Fibroblast of villous mesenchyme (primary cell): ENCODE measurements around the gene EGFL8. TPM values are rescaled to one million over a fixed set of nuclear protein-coding genes. Genes with fewer than 3 reads are reported as not detected.
"Not testable (repeated sequence)": the region's sequence is repeated elsewhere in the genome, so short reads cannot be mapped to it uniquely, and the experiment has no call there.

Experiments used
- DNase-seq: peaks from one replicate; pipeline ENCODE4 v3.0.0-alpha.2; 2010; ENCODE audit warnings: low read depth
- H3K4me3 ChIP-seq: 2 replicates; pipeline ENCODE4 v1.5.1; 2011; ENCODE audit warnings: low read depth, mild to moderate bottlenecking, low read length
- total RNA-seq: library from RNA; depleted of rRNA; stranded (reverse); fragments of >200 nt; gene quantifications from 2 replicates; pipeline ENCODE4 v1.2.3, GENCODE V29; 2012
- TF ChIP-seq, protein P1 (sequence below): IDR thresholded peaks from 2 replicates; pipeline ENCODE4 v1.5.1; 2012; ENCODE audit warnings: low read depth, mild to moderate bottlenecking, low read length; ENCODE audit not compliant: insufficient read depth

Gene EGFL8
- total RNA-seq, 1 donor, result 2.6 TPM

GRCh38 chr6:32192608-32193039 is 28.2 kb downstream of the EGFL8 start, which contains the start of gene GPSM3:
GPSM3 (minus strand) TSS chr6:32192643; CDS start chr6:32192513, 130 bp downstream.
- H3K4me3 ChIP-seq, result peak within 1 kb of the TSS; percentile 48
- TF ChIP-seq, protein P1, sequence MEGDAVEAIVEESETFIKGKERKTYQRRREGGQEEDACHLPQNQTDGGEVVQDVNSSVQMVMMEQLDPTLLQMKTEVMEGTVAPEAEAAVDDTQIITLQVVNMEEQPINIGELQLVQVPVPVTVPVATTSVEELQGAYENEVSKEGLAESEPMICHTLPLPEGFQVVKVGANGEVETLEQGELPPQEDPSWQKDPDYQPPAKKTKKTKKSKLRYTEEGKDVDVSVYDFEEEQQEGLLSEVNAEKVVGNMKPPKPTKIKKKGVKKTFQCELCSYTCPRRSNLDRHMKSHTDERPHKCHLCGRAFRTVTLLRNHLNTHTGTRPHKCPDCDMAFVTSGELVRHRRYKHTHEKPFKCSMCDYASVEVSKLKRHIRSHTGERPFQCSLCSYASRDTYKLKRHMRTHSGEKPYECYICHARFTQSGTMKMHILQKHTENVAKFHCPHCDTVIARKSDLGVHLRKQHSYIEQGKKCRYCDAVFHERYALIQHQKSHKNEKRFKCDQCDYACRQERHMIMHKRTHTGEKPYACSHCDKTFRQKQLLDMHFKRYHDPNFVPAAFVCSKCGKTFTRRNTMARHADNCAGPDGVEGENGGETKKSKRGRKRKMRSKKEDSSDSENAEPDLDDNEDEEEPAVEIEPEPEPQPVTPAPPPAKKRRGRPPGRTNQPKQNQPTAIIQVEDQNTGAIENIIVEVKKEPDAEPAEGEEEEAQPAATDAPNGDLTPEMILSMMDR, result no peak
- DNase-seq, result peak; percentile 63

GRCh38 chr6:32193096-32193495 is 28.7 kb downstream of the EGFL8 start:
- DNase-seq, result not testable (repeated sequence)
- H3K4me3 ChIP-seq, result peak overlapping the region; percentile 48

- TF ChIP-seq, protein P1, result no peak
- no peak for DNase-seq
- H3K4me3 ChIP-seq, result no peak overlapping the region
Observed at GRCh38 chr6:32194388-32194787, 30.0 kb downstream of the EGFL8 start.

GRCh38 chr6:32194825-32195651 is 30.6 kb downstream of the EGFL8 start:
- H3K4me3 ChIP-seq, result peak overlapping the region; percentile 61
- peak; percentile 70 for DNase-seq
- TF ChIP-seq, protein P1, result peak; percentile 59

DNA sequence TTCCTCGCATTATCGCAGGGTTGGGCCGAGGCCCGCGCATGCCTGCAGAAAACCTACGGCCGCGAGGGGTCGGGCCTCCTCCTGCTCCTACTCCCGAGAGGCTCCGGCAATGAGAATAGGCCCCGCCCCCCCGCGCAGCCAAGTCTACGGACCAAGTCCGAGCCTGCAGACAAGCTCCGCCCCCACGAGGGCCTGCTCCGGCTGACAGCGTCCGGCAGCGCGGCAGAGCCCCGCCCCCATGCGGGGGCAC is 31.2 kb downstream of the EGFL8 start:
- TF ChIP-seq, protein P1, result peak; percentile 53
- DNase-seq, result peak; percentile 100
- H3K4me3 ChIP-seq, result peak overlapping the region; percentile 96

DNA sequence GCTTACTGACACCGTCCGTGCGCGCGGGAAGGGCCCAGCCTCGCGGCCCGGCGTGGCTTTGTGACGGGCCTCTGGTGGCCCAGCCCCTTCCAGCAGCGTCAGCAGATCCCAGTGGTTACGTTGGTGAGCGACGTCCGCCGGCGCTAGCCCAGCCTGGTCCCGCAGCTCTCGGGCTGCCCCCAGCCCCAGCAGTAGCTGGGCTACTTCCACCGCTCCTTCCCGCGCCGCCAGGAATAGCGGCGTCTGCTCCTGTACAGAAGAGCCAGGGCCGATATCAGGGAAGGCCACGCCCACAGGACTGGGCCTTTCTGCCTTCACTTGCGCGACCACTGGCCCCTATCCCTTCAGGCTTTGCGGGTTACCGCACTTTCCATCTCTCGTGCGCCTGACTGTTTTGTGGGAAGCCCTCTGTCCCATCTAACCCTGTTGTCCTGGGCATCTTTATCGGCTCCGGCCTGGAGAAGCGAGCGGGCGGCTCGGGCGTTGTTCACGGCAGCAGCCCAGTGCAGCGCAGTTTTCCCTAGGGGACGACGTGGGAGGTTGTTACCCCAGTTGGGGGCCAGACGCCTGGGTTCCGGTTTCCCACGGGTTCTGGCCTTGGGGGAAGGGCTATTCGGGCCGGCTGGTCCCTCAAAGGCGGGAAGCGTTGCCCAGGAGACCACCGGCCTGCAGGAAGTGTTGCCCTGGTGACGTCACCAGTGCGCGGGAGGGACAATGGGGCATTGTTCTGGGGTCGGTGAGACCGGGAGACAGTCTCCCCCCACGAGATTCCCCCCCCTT is 31.7 kb downstream of the EGFL8 start:
- TF ChIP-seq, protein P1, result no peak
- H3K4me3 ChIP-seq, result peak overlapping the region; percentile 96
- DNase-seq, result peak; percentile 87

GRCh38 chr6:32196682-32197616 is 32.6 kb downstream of the EGFL8 start:
- DNase-seq, result peak; percentile 21
- TF ChIP-seq, protein P1, result no peak
- peak overlapping the region; percentile 96 for H3K4me3 ChIP-seq
